Smooth muscle cell (in vitro differentiated cells): ENCODE measurements around the gene COCH. TPM values are rescaled to one million over a fixed set of nuclear protein-coding genes. Genes with fewer than 3 reads are reported as not detected.

ENCODE experiments used
- DNase-seq: peaks from one replicate; lab custom pipeline; 2025; ENCODE audit not compliant: unreplicated experiment; lab: John Stamatoyannopoulos, UW
- H2AFZ ChIP-seq: fragments of 200-600 bp; sonication (generic); 2 replicates; pipeline ENCODE4 v1.6.0; 2016; ENCODE audit warnings: antibody characterized with exemption, low read depth, mild to moderate bottlenecking
- H3F3A ChIP-seq: fragments of 200-600 bp; sonication (generic); 2 replicates; pipeline ENCODE4 v1.6.0; 2017; ENCODE audit warnings: antibody characterized with exemption, low read depth
- H3K27ac ChIP-seq: fragments of 200-600 bp; sonication (generic); 2 replicates; pipeline ENCODE4 v1.5.1; 2016; ENCODE audit warnings: low read depth, mild to moderate bottlenecking
- H3K27me3 ChIP-seq: fragments of 200-600 bp; sonication (generic); 2 replicates; pipeline ENCODE4 v1.6.1; 2016; ENCODE audit warnings: low read depth, mild to moderate bottlenecking
- H3K36me3 ChIP-seq: fragments of 200-600 bp; sonication (generic); 2 replicates; pipeline ENCODE4 v1.5.1; 2016; ENCODE audit warnings: low read depth
- H3K4me1 ChIP-seq: fragments of 200-600 bp; sonication (generic); 2 replicates; pipeline ENCODE4 v1.5.1; 2016; ENCODE audit warnings: low read depth
- H3K4me2 ChIP-seq: fragments of 200-600 bp; sonication (generic); 2 replicates; pipeline ENCODE4 v1.6.0; 2016; ENCODE audit warnings: mild to moderate bottlenecking
- H3K4me3 ChIP-seq: fragments of 200-600 bp; sonication (generic); 2 replicates; pipeline ENCODE4 v1.5.1; 2016; ENCODE audit warnings: mild to moderate bottlenecking
- H3K79me2 ChIP-seq: fragments of 200-600 bp; sonication (generic); 2 replicates; pipeline ENCODE4 v1.6.0; 2016; ENCODE audit warnings: low read depth, mild to moderate bottlenecking
- H3K9ac ChIP-seq: fragments of 200-600 bp; sonication (generic); 2 replicates; pipeline ENCODE4 v1.6.0; 2016; ENCODE audit warnings: low read depth
- H3K9me3 ChIP-seq: fragments of 200-600 bp; sonication (generic); replicated peaks from 2 replicates; pipeline ENCODE4 v1.5.1; 2016; ENCODE audit warnings: low read depth
- H4K20me1 ChIP-seq: fragments of 200-600 bp; sonication (generic); 2 replicates; pipeline ENCODE4 v1.6.0; 2016; ENCODE audit warnings: low read depth
- WGBS: methylation state at CpG from one replicate; pipeline ENCODE4 v1.1.7; 2016; ENCODE audit warnings: low lambda C conversion rate; 5-methylcytosine and 5-hydroxymethylcytosine counted together
- polyA plus RNA-seq: library from polyadenylated mRNA; unstranded; fragments of >200 nt; fragmentation: Nextera tagmentation; extraction: Ambion mirVana; gene quantifications from 2 replicates; pipeline ENCODE4 v1.2.1, GENCODE V29; 2016
- total RNA-seq: library from RNA; depleted of rRNA; stranded (reverse); fragments of >200 nt; gene quantifications from 2 replicates; pipeline ENCODE4 v1.2.3, GENCODE V29; 2014
- TF ChIP-seq, protein P1 (sequence below): fragments of 200-600 bp; sonication (generic); IDR thresholded peaks from 2 replicates; pipeline ENCODE4 v1.5.1; 2017; ENCODE audit warnings: borderline replicate concordance, mild to moderate bottlenecking, antibody characterized with exemption; ENCODE audit not compliant: insufficient read depth, poor library complexity, severe bottlenecking

The COCH gene
- total and polyA plus RNA-seq, 2 experiments from 2014 or later, result 0.13 to 0.78 TPM

DNA sequence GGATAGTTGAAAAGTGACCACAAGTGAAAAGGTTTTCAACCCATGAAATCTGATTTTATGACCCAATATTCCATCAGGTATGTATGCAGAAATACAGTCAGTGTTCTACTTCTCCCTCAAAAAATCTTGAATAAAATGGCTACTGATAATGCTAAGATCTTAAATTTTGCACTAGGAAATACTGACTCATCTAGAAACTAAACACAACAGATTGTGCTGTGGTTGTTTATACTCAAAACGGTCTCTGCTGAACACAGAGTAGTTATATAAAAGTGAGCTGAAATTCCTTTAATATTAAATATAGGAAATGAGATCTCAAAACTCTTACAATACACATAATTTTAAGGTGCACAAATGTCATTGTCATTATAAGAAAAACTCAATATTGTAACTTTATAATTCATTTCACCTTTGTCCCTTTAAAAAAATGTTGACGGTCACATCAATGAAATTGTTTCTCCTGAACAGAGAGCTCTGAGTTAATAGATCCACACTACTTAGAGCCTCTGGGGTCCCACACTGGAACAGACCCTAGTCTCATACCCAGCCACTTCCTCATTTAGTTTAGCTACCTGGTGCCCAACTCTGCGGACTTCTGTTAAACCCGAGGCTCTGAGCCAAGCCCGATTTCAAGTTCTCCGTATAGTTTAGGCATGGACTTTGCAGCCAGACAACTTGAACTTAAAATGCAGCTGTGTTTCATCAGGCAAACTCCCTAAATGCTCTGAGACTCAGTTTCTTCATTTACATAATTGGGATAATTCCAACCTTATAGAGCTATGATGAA is 9.3 kb downstream of the COCH start:
- H3K27me3 ChIP-seq, result no peaks in the 10 kb centered on the region
- TF ChIP-seq, protein P1, sequence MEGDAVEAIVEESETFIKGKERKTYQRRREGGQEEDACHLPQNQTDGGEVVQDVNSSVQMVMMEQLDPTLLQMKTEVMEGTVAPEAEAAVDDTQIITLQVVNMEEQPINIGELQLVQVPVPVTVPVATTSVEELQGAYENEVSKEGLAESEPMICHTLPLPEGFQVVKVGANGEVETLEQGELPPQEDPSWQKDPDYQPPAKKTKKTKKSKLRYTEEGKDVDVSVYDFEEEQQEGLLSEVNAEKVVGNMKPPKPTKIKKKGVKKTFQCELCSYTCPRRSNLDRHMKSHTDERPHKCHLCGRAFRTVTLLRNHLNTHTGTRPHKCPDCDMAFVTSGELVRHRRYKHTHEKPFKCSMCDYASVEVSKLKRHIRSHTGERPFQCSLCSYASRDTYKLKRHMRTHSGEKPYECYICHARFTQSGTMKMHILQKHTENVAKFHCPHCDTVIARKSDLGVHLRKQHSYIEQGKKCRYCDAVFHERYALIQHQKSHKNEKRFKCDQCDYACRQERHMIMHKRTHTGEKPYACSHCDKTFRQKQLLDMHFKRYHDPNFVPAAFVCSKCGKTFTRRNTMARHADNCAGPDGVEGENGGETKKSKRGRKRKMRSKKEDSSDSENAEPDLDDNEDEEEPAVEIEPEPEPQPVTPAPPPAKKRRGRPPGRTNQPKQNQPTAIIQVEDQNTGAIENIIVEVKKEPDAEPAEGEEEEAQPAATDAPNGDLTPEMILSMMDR, result no peak
- H3K27ac ChIP-seq, result no peak overlapping the region
- no peaks in the 10 kb centered on the region for H3K4me1 ChIP-seq
- H3F3A ChIP-seq, result no peaks in the 10 kb centered on the region
- 82% methylated on average over 6 of the region's 6 CpGs for WGBS
- H3K79me2 ChIP-seq, result no peaks in the 10 kb centered on the region
- H3K4me2 ChIP-seq, result no peak overlapping the region
- H3K36me3 ChIP-seq, result no peaks in the 10 kb centered on the region
- H4K20me1 ChIP-seq, result no peaks in the 10 kb centered on the region
- no peak overlapping the region for H2AFZ ChIP-seq
- no peaks in the 10 kb centered on the region for H3K9me3 ChIP-seq
- H3K9ac ChIP-seq, result no peak overlapping the region
- no peak overlapping the region for H3K4me3 ChIP-seq
- no peak for DNase-seq

DNA sequence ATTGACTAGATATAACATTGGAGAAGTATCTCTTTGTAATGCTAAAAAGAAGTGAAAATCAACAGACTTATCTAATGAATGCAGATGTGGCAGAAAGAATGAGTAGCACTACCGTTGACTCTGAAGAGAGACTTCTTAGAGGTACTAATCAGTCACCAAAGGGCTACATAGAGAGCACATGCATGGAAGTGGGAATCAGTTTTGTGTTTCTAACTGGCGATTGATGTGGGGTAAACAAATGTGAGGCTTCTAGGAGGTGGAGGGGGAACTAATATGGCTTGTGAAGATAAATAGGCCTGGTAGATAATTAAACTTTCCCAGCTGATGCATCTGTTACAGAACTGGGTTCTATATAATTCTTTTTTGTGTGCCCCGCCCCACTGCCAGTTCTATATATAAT is 10.5 kb downstream of the COCH start:
- 88% methylated on average over 3 of the region's 3 CpGs for WGBS
- H3K9me3 ChIP-seq, result no peaks in the 10 kb centered on the region

DNA sequence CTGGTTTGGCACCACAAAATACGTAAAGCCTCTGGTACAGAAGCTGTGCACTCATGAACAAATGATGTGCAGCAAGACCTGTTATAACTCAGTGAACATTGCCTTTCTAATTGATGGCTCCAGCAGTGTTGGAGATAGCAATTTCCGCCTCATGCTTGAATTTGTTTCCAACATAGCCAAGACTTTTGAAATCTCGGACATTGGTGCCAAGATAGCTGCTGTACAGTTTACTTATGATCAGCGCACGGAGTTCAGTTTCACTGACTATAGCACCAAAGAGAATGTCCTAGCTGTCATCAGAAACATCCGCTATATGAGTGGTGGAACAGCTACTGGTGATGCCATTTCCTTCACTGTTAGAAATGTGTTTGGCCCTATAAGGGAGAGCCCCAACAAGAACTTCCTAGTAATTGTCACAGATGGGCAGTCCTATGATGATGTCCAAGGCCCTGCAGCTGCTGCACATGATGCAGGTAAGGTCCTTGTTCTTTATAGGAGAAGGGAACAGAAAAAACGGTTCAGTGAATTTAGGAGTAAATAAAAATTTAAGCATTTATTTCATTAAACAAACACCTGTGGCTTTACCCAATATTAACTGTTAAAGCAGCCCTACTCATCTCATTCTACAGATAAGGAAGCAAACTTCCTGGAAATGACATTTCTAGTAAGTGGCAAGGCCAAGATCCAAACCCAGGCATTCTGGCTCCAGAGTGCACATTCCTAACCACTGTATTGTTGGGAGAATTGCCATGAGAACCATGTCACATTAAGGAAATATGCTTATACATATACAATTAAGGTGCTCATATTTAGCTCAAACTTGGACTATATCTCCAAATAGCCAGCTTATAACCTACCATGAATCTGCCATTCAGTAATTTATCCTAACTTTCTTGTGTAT is 11.7 kb downstream of the COCH start:
- Histone ChIP-seq H3K4me3 (no peak overlapping the region), H3K9ac (no peak overlapping the region), H4K20me1 (no peaks in the 10 kb centered on the region), H3K4me1 (peaks cover 4% of the 10 kb centered on the region), H3K79me2 (no peaks in the 10 kb centered on the region), H2AFZ (no peak overlapping the region), H3K27ac (no peak overlapping the region), H3K27me3 (no peaks in the 10 kb centered on the region), H3K9me3 (no peaks in the 10 kb centered on the region), H3K4me2 (no peak overlapping the region), H3K36me3 (no peaks in the 10 kb centered on the region), H3F3A (no peaks in the 10 kb centered on the region)
- TF ChIP-seq, protein P1, result no peak
- WGBS, result 95% methylated on average over 7 of the region's 7 CpGs
- no peak for DNase-seq

More for the DNA sequence above, 10.5 kb downstream of the COCH start:
- Histone ChIP-seq H3K4me2 (no peak overlapping the region), H3K27me3 (no peaks in the 10 kb centered on the region), H3K4me3 (no peak overlapping the region), H2AFZ (no peak overlapping the region), H3K36me3 (no peaks in the 10 kb centered on the region), H4K20me1 (no peaks in the 10 kb centered on the region), H3K79me2 (no peaks in the 10 kb centered on the region), H3K9ac (no peak overlapping the region), H3K4me1 (peaks cover 4% of the 10 kb centered on the region), H3F3A (no peaks in the 10 kb centered on the region), H3K27ac (no peak overlapping the region)
- TF ChIP-seq, protein P1, result no peak
- no peak for DNase-seq
